B cell (primary cell): ENCODE measurements around the gene OR1K1.

Source experiments
- EZH2 ChIP-seq: IDR thresholded peaks from 2 replicates; pipeline ENCODE4 v1.6.1; 2012; ENCODE audit warnings: borderline replicate concordance, low read depth, mild to moderate bottlenecking, moderate library complexity, low read length; ENCODE audit not compliant: insufficient read depth, poor library complexity, severe bottlenecking
- TF ChIP-seq, protein P1 (sequence below): fragments of 200-600 bp; IDR thresholded peaks from one replicate; pipeline ENCODE4 v1.8.0; 2022; ENCODE audit warnings: antibody characterized with exemption, mild to moderate bottlenecking

DNA sequence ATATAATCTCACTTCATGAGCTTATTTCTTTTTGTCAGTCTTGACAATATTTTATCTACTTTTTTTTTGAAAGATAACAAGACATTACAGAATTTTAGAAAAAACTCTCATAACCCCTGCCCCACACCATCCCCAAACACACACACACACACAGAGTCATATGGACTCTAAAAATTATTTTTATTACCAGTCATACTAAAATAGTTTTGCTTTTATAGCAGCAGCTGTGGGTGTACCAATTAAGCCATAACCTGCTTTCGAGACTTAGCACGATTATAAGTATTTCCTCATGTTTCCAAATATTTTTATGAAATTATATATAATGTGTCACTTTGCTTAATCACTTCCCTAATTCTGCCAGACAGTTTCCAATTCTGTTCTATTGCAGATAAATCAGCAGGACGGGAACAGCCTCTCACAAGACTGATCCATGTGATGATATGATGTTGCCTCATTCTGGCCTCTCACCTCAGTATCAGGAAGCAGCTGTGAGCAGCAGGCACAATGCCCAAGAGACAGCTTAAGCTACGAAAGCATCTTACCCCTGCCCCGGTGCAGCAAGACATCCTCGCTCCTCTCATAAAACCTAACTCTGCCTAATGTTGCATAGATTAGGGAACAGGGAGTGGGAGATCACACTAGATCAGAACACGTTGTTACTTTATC lies 21.5 kb downstream of the OR1K1 start:
- TF ChIP-seq, protein P1, sequence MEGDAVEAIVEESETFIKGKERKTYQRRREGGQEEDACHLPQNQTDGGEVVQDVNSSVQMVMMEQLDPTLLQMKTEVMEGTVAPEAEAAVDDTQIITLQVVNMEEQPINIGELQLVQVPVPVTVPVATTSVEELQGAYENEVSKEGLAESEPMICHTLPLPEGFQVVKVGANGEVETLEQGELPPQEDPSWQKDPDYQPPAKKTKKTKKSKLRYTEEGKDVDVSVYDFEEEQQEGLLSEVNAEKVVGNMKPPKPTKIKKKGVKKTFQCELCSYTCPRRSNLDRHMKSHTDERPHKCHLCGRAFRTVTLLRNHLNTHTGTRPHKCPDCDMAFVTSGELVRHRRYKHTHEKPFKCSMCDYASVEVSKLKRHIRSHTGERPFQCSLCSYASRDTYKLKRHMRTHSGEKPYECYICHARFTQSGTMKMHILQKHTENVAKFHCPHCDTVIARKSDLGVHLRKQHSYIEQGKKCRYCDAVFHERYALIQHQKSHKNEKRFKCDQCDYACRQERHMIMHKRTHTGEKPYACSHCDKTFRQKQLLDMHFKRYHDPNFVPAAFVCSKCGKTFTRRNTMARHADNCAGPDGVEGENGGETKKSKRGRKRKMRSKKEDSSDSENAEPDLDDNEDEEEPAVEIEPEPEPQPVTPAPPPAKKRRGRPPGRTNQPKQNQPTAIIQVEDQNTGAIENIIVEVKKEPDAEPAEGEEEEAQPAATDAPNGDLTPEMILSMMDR, result no peak
- no peak for TF ChIP-seq EZH2
